Measurements from ENCODE around the gene LRRC63.
"Not testable (repeated sequence)": the region's sequence is repeated elsewhere in the genome, so short reads cannot be mapped to it uniquely, and the experiment has no call there.

The LRRC63 gene

DNA sequence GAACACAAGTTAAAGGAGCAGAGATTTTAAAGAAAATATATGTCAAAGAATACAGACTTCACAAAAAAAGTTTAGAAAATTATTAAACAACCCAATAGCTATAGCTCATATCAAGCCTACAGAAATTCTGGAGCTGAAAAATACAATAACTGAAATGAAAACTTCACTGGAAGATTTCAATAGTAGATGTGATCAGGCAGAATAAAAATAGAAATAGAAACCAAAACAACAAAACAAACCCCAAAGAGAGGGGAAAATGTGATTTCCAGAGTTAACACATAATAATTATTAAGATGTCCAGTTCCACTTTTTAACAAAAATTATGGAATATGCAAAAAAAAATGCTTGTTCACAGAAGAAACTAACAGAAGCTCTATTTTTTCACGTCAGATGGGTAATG, 23.6 kb downstream of the LRRC63 start:
- H3K27me3 ChIP-seq (ENCODE audit: low read depth): peaks cover 4% of the 10 kb centered on the region
- H3K36me3 ChIP-seq (replicated peaks): no peaks in the 10 kb centered on the region
- no peaks in the 10 kb centered on the region for H3K4me1 ChIP-seq
- peaks cover 6% of the 10 kb centered on the region for H3K9me3 ChIP-seq
- in situ Hi-C loops (cut with MboI; ENCODE audit: low sequenced_read_pairs): no loop called here
- DNase-seq (ENCODE audit: low spot score in 2 of 2): no peak
- no peak overlapping the region for H3K4me3 ChIP-seq

DNA sequence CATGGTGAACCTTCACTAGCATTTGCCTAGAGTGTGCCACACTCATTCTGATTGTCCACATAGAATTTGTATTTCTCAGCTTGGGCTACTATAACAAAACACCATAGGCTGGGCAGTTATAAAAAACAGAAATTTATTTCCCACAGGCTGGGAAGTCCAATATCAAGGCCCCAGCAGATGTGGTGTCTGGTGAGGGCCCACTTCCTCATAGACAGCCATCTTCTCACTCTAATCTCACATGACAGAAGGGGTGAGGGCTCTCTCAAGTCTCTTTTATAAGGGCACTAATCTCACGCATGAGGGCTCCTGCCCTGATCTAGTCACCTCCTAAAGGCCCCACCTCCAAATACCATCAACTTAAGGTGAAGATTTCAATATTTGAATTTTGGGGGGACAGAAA, 53.6 kb downstream of the LRRC63 start:
- H3K27me3 ChIP-seq (ENCODE audit: low read depth): no peaks in the 10 kb centered on the region
- no peaks in the 10 kb centered on the region for H3K9me3 ChIP-seq
- in situ Hi-C loops (cut with MboI; ENCODE audit: low sequenced_read_pairs): no loop called here
- H3K36me3 ChIP-seq (replicated peaks): no peaks in the 10 kb centered on the region
- DNase-seq (ENCODE audit: low spot score in 2 of 2): no peak
- no peak overlapping the region for H3K4me3 ChIP-seq
- H3K4me1 ChIP-seq: no peaks in the 10 kb centered on the region

- in situ Hi-C loops (cut with MboI; ENCODE audit: low sequenced_read_pairs): no loop called here
- H3K4me3 ChIP-seq: no peak overlapping the region
- no peaks in the 10 kb centered on the region for H3K9me3 ChIP-seq
- peaks cover 7% of the 10 kb centered on the region; the same call in 1 of the 2 replicates for H3K4me1 ChIP-seq
- H3K27me3 ChIP-seq (ENCODE audit: low read depth): no peaks in the 10 kb centered on the region
- no peak for DNase-seq (ENCODE audit: low spot score in 2 of 2)
- no peaks in the 10 kb centered on the region for H3K36me3 ChIP-seq (replicated peaks)
Observed at GRCh38 chr13:46267166-46267565, 55.4 kb downstream of the LRRC63 start.

GRCh38 chr13:46270416-46270815, 58.7 kb downstream of the LRRC63 start:
- in situ Hi-C loops (cut with MboI; ENCODE audit: low sequenced_read_pairs): no loop called here
- Histone ChIP-seq H3K36me3 (replicated peaks) (no peaks in the 10 kb centered on the region), H3K9me3 (no peaks in the 10 kb centered on the region), H3K27me3 (ENCODE audit: low read depth) (no peaks in the 10 kb centered on the region), H3K4me1 (peaks cover 11% of the 10 kb centered on the region; the same call in 1 of the 2 replicates), H3K4me3 (no peak overlapping the region)
- DNase-seq (ENCODE audit: low spot score in 2 of 2): no peak

DNA sequence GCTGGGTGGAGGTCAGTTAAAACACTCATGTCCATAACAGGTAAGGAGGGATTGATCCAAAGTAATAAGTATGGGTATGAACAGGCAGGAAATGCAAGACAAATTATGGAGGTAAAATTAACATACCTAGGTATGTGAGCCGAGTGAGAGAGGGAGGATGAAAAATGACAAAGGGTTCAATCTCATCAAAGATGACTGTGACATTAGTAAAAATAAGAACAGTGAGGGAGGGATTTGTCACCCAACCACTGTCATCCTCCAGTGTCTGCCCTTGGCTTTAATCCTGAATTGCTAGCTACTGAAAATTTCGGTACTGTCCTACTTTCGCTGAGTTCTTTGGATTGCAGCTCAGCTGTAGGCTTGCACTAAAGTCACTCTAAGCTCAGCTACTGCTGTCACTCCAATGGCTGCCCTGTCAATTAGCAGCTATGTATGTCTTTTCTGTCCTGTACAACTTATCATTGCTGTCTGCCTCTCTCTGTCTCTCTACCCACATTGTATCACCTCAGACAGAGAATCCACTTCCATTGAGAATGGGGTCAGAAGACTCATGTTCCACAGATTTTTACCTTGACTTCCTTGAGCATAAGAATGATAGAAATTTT, 62.5 kb downstream of the LRRC63 start:
- in situ Hi-C loops (cut with MboI; ENCODE audit: low sequenced_read_pairs): no loop called here
- peaks cover 16% of the 10 kb centered on the region; the same call in 1 of the 2 replicates for H3K4me1 ChIP-seq
- no peak for DNase-seq (ENCODE audit: low spot score in 2 of 2)

GRCh38 chr13:46278474-46278873, 66.7 kb downstream of the LRRC63 start:
- DNase-seq (ENCODE audit: low spot score in 2 of 2): no peak
- H3K27me3 ChIP-seq (ENCODE audit: low read depth): no peaks in the 10 kb centered on the region
- H3K4me3 ChIP-seq: no peak overlapping the region
- peaks cover 5% of the 10 kb centered on the region; the same call in 1 of the 2 replicates for H3K4me1 ChIP-seq
- no peaks in the 10 kb centered on the region for H3K9me3 ChIP-seq
- in situ Hi-C loops (cut with MboI; ENCODE audit: low sequenced_read_pairs): no loop called here
- H3K36me3 ChIP-seq (replicated peaks): no peaks in the 10 kb centered on the region

More for the DNA sequence above, 62.5 kb downstream of the LRRC63 start:
- no peak overlapping the region for H3K4me3 ChIP-seq
- no peaks in the 10 kb centered on the region for H3K27me3 ChIP-seq (ENCODE audit: low read depth)
- no peaks in the 10 kb centered on the region for H3K9me3 ChIP-seq
- H3K36me3 ChIP-seq (replicated peaks): no peaks in the 10 kb centered on the region

- H3K4me3 ChIP-seq: no peak overlapping the region
- no peaks in the 10 kb centered on the region for H3K9me3 ChIP-seq
- in situ Hi-C loops (cut with MboI; ENCODE audit: low sequenced_read_pairs): no loop called here
- no peaks in the 10 kb centered on the region for H3K36me3 ChIP-seq (replicated peaks)
- no peak for DNase-seq (ENCODE audit: low spot score in 2 of 2)
- H3K27me3 ChIP-seq (ENCODE audit: low read depth): no peaks in the 10 kb centered on the region
- H3K4me1 ChIP-seq: peaks cover 9% of the 10 kb centered on the region; the same call in 1 of the 2 replicates
Observed at GRCh38 chr13:46281779-46282178, 70.1 kb downstream of the LRRC63 start.

DNA sequence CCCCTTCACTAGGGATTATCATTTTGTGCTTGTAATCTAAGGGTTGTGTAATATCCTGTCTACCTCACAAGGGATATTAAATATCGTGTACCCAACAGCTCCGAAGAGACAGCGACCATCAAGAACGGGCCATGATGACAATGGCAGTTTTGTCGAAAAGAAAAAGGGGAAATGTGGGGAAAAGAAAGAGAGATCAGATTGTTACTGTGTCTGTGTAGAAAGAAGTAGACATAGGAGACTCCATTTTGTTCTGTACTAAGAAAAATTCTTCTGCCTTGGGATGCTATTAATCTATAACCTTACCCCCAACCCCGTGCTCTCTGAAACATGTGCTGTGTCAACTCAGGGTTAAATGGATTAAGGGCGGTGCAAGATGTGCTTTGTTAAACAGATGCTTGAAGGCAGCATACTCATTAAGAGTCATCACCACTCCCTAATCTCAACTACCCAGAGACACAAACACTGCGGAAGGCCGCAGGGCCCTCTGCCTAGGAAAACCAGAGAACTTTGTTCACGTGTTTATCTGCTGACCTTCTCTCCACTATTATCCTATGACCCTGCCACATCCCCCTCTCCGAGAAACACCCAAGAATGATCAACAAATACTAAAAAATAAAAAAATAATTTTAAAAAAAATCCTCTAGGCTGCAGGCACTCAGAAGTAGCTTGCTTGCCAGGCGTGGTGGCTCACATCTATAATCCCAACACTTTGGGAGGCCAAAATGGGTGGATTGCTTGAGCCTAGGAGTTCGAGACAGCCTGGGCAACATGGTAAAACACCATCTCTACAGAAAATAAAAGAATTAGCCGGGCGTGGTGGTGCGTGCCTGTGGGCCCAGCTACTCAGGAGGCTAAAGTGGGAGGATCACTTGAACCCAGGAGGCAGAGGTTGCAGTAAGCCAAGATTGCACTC, 72.4 kb downstream of the LRRC63 start:
- H3K27me3 ChIP-seq (ENCODE audit: low read depth): not testable (repeated sequence)

DNA sequence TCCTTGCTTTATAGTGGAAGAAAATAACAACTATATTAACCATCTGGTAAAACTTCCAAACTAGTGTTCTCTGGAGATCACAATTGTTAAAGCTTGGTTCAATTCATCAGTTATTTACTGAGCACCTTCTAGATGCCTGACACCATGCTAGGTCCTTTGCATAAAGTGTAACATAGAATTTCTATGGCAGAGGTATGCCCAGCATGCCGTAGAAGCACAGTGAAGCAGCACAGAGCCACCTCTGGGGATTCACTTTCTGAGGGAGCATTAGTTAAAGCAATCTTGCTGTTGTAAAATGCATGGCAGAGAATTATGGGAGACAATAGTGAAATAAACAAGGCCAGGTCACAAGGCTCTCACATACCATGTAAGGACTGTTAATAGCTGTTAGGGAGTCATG, 75.2 kb downstream of the LRRC63 start:
- Histone ChIP-seq H3K36me3 (replicated peaks) (no peaks in the 10 kb centered on the region), H3K9me3 (no peaks in the 10 kb centered on the region), H3K27me3 (ENCODE audit: low read depth) (no peaks in the 10 kb centered on the region), H3K4me3 (no peak overlapping the region), H3K4me1 (peaks cover 4% of the 10 kb centered on the region)
- DNase-seq (ENCODE audit: low spot score in 2 of 2): no peak
- in situ Hi-C loops (cut with MboI; ENCODE audit: low sequenced_read_pairs): no loop called here

More for the DNA sequence above, 72.4 kb downstream of the LRRC63 start:
- H3K36me3 ChIP-seq (replicated peaks); H3K4me1 ChIP-seq; H3K9me3 ChIP-seq; in situ Hi-C loops (cut with MboI; ENCODE audit: low sequenced_read_pairs); H3K4me3 ChIP-seq; DNase-seq (ENCODE audit: low spot score in 2 of 2): not testable (repeated sequence)

DNA sequence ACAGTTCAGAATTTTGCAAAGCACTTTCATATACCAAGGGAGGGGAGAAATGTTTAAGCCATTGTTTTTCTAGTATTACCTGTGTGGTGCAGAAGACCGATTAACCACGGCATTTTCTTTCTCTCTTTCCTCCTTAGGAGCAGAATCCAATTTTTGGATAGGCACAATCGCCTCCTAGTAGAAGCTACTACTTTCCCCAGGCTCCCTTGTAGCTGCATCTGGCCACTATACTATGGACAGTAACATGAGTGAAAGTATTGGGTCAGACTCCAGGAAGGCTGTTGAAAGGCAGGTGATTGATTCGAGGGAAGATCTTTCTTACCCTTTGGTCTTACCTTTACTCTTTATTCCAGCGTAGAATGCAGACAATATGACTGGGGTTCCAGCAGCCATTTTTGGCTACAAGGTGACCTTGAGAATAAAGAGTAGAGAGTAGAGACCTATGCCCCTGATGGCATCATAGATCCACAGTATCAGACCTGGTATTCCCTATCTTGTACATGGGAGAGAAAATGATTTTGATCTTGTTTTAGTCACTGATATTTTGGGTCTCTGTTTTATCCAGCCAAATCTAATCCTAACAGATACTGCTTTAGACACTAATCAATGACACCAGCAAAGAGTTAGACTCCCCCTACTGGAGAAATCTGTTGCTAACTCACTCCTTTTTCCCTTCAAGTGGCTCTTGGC, 77.0 kb downstream of the LRRC63 start:
- Histone ChIP-seq H3K27me3 (ENCODE audit: low read depth) (no peaks in the 10 kb centered on the region), H3K9me3 (no peaks in the 10 kb centered on the region), H3K4me3 (no peak overlapping the region), H3K4me1 (peaks cover 4% of the 10 kb centered on the region), H3K36me3 (replicated peaks) (no peaks in the 10 kb centered on the region)
- peak; percentile 18 to 50 for DNase-seq (ENCODE audit: low spot score in 2 of 2)
- in situ Hi-C loops (cut with MboI; ENCODE audit: low sequenced_read_pairs): no loop called here

- no peaks in the 10 kb centered on the region for H3K9me3 ChIP-seq
- H3K27me3 ChIP-seq (ENCODE audit: low read depth): no peaks in the 10 kb centered on the region
- DNase-seq (ENCODE audit: low spot score in 2 of 2): no peak
- in situ Hi-C loops (cut with MboI; ENCODE audit: low sequenced_read_pairs): no loop called here
- H3K4me3 ChIP-seq: no peak overlapping the region
- H3K36me3 ChIP-seq (replicated peaks): no peaks in the 10 kb centered on the region
- peaks cover 1% of the 10 kb centered on the region for H3K4me1 ChIP-seq
Observed at GRCh38 chr13:46289260-46289955, 77.7 kb downstream of the LRRC63 start.

DNA sequence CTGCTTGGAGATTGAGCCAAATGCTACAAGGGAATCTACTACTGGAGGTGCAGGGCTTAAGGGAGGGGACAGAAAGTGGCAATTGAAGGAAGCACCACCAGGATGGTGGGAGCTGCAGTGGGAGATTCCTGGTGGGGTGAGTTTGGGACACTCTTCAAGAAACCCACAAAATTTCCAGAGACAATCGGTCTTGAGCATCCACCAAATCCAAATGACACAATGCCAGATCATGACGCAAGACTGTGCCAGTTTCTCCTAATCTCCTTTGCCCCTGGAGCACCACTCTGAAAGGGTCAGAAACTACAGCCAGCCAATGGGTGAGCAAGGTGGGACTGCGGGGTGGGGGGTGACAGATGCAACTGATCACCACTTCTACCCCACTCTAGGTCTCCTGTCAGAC, 78.7 kb downstream of the LRRC63 start:
- no peaks in the 10 kb centered on the region for H3K27me3 ChIP-seq (ENCODE audit: low read depth)
- no peak for DNase-seq (ENCODE audit: low spot score in 2 of 2)
- H3K4me3 ChIP-seq: no peak overlapping the region
- no peaks in the 10 kb centered on the region; the same call in 1 of the 2 replicates for H3K4me1 ChIP-seq
- in situ Hi-C loops (cut with MboI; ENCODE audit: low sequenced_read_pairs): no loop called here
- no peaks in the 10 kb centered on the region for H3K36me3 ChIP-seq (replicated peaks)
- no peaks in the 10 kb centered on the region for H3K9me3 ChIP-seq

DNA sequence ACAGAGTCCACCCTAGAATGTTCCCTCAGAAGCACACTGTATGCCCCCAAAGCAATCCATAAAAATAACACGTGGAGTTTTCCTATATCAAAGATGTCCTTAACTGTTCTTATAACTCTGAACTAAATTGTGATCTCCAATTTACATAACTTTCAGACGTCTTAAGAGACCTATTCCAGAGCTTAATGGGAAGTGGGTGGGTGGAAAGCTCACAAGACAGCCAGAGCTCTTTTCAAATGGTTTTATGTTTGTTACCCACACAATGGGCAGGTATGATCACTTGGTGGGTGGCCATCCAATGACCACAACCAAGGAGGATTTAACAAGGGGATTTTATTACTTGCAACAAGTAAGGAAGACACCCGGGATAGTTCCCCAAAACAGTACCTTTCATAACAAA, 81.7 kb downstream of the LRRC63 start:
- H3K4me3 ChIP-seq: no peak overlapping the region
- no peaks in the 10 kb centered on the region for H3K36me3 ChIP-seq (replicated peaks)
- in situ Hi-C loops (cut with MboI; ENCODE audit: low sequenced_read_pairs): no loop called here
- H3K9me3 ChIP-seq: no peaks in the 10 kb centered on the region
- no peaks in the 10 kb centered on the region for H3K27me3 ChIP-seq (ENCODE audit: low read depth)
- no peak for DNase-seq (ENCODE audit: low spot score in 2 of 2)
- no peaks in the 10 kb centered on the region; the same call in 1 of the 2 replicates for H3K4me1 ChIP-seq

Data from HAP-1 (cell line).